K562 (cell line): ENCODE measurements around the gene CTSW. TPM values are rescaled to one million over a fixed set of nuclear protein-coding genes. Genes with fewer than 3 reads are reported as not detected.

ENCODE experiments used
- ATAC-seq: fragments of 200-7000 bp; cut with Tn5 transposase; 3 replicates; pipeline ENCODE4 v1.9.1; 2020; ENCODE audit warnings: moderate library complexity
- BruUV-seq: library from RNA; stranded (reverse); fragments of 400-500 nt; replicated peaks from 2 replicates; lab custom pipeline; 2021; lab: Mats Ljungman, UMichigan
- CTCF ChIA-PET: fragments of 300-600 bp; formaldehyde crosslinking; extraction: SDS; loops from one replicate; lab custom pipeline; 2021; ENCODE audit warnings: low intra/inter-chr PET ratio; lab: Yijun Ruan, JAX
- POLR2A ChIA-PET: fragments of 300-600, 350-650 bp; sonication (Branson Sonifier 250); formaldehyde crosslinking; extraction: SDS; loops from one replicate; lab custom pipeline; 2021; ENCODE audit warnings: antibody characterized with exemption, inconsistent platforms; lab: Yijun Ruan, JAX
- DNase-seq, 4 experiments: peaks; one replicate each; pipeline versions ENCODE4 v3.0.0 to v3.0.0-alpha.2; 2011 to 2018; ENCODE audit warnings: low spot score in 3 of 4, mixed read lengths in 3 of 4; ENCODE audit errors: extremely low read depth in 1 of 4
- FAIRE-seq: peaks from 2 replicates; lab custom pipeline; 2011; peaks lifted over from hg19 to GRCh38; lab: Jason Lieb, UNC
- H2AFZ ChIP-seq: 2 replicates; pipeline ENCODE4 v1.6.0; 2011; ENCODE audit warnings: low read depth, low read length, control low read depth, inconsistent platforms
- H3K27ac ChIP-seq: fragments of 200-600 bp; 3 replicates; pipeline ENCODE4 v1.8.0; 2011; ENCODE audit warnings: low read depth, mild to moderate bottlenecking, control low read depth, inconsistent platforms, low read length, moderate library complexity, mixed read lengths; ENCODE audit errors: extremely low read depth
- H3K27me3 ChIP-seq, 2 experiments: fragments of 300-600 bp in 1 of 2; 2 replicates in 1 of 2; 3 replicates in 1 of 2; pipeline versions ENCODE4 v1.6.0 to v1.8.0; 2011; ENCODE audit warnings: inconsistent platforms in 2 of 2, low read length in 2 of 2, mild to moderate bottlenecking in 1 of 2, mixed read lengths in 1 of 2, moderate library complexity in 1 of 2; ENCODE audit not compliant: control insufficient read depth in 2 of 2, insufficient read depth in 2 of 2
- H3K36me3 ChIP-seq: fragments of 300-600 bp; 3 replicates; pipeline ENCODE4 v1.8.0; 2011; ENCODE audit warnings: mild to moderate bottlenecking, low read length, inconsistent platforms; ENCODE audit not compliant: control insufficient read depth, insufficient read depth
- H3K4me1 ChIP-seq, 2 experiments: fragments of 200-600 bp in 1 of 2; replicated peaks in 1 of 2; 2 replicates in 1 of 2; 3 replicates in 1 of 2; pipeline versions ENCODE4 v1.5.1 to v1.8.0; 2011; ENCODE audit warnings: inconsistent platforms in 2 of 2, low read length in 2 of 2, mild to moderate bottlenecking in 1 of 2, mixed read lengths in 1 of 2, moderate library complexity in 1 of 2; ENCODE audit not compliant: control insufficient read depth in 2 of 2, insufficient read depth in 2 of 2
- H3K4me2 ChIP-seq: 2 replicates; pipeline ENCODE4 v1.6.1; 2011; ENCODE audit warnings: low read length, control low read depth, inconsistent platforms, mixed read lengths; ENCODE audit not compliant: insufficient read depth
- H3K4me3 ChIP-seq: fragments of 200-600 bp; sonication (generic), shearing (Covaris generic); 2 replicates; pipeline ENCODE4 v1.5.1; 2016; ENCODE audit warnings: control low read depth, inconsistent platforms
- H3K79me2 ChIP-seq: fragments of 200-600 bp; 3 replicates; pipeline ENCODE4 v1.8.0; 2011; ENCODE audit warnings: low read length, inconsistent platforms; ENCODE audit not compliant: control insufficient read depth, insufficient read depth
- H3K9ac ChIP-seq, 2 experiments: 2 replicates each; pipeline versions ENCODE4 v1.6.0 to v1.6.1; 2011; ENCODE audit warnings: low read depth in 2 of 2, low read length in 2 of 2, control low read depth in 1 of 2, inconsistent platforms in 1 of 2, mild to moderate bottlenecking in 1 of 2, mixed read lengths in 1 of 2; ENCODE audit not compliant: insufficient read depth in 1 of 2
- H3K9me1 ChIP-seq: one replicate; pipeline ENCODE4 v1.6.0; 2011; ENCODE audit warnings: inconsistent platforms, mild to moderate bottlenecking, low read length, moderate library complexity; ENCODE audit not compliant: control insufficient read depth, insufficient read depth
- H3K9me3 ChIP-seq: replicated peaks from 2 replicates; pipeline ENCODE4 v1.5.1; 2011; ENCODE audit warnings: low read depth, low read length, inconsistent platforms; ENCODE audit not compliant: control insufficient read depth, insufficient read depth
- H4K20me1 ChIP-seq: replicated peaks from 2 replicates; pipeline ENCODE4 v1.6.1; 2011; ENCODE audit warnings: low read length, inconsistent platforms, mixed read lengths; ENCODE audit not compliant: control insufficient read depth, insufficient read depth
- POLR2G ChIP-seq: fragments of 200-400 bp; formaldehyde crosslinking; IDR thresholded peaks from 2 replicates; pipeline ENCODE4 v1.6.1; 2017; ENCODE audit warnings: low read depth, mild to moderate bottlenecking, antibody characterized with exemption, low read length, moderate library complexity
- ZBTB8A ChIP-seq: fragments of 450-650 bp; IDR thresholded peaks from 2 replicates; pipeline ENCODE4 v1.6.1; 2018; ENCODE audit warnings: mild to moderate bottlenecking, moderate library complexity; ENCODE audit not compliant: partially characterized antibody
- WGBS: fragments of 100-300 bp; shearing (Covaris generic); methylation state at CpG from one replicate; pipeline ENCODE4 v1.1.6; 2016; ENCODE audit warnings: low coverage, mixed read lengths; ENCODE audit not compliant: insufficient coverage; ENCODE audit errors: missing lambda C conversion rate; 5-methylcytosine and 5-hydroxymethylcytosine counted together
- in situ Hi-C: fragments of 300-500 bp; cut with MboI; formaldehyde crosslinking; loops from 4 replicates; pipeline ENCODE4 v1.15.0; 2018; ENCODE audit warnings: inconsistent platforms, mixed read lengths
- intact Hi-C: fragments of 100-400 bp; cut with micrococcal nuclease; formaldehyde crosslinking; loops from 2 replicates; pipeline ENCODE4 v1.14.2; 2022
- polyA plus RNA-seq, 8 experiments: library from polyadenylated mRNA; depleted of rRNA in 4 of 8; stranded (reverse) in 5 of 8; unstranded in 3 of 8; fragments of >200 nt; fragmentation: Nextera tagmentation in 2 of 8; fragmentation: Illumina TruSeq in 1 of 8; extraction: Ambion mirVana in 2 of 8; extraction: Trizol in 1 of 8; gene quantifications; 2 replicates each; pipeline versions ENCODE4 v1.2.1 to v1.2.3, GENCODE V29; 2011 to 2014; ENCODE audit warnings: inconsistent platforms in 1 of 8, missing spikeins in 1 of 8
- total RNA-seq, 7 experiments: library from RNA; depleted of rRNA in 6 of 7; stranded (reverse); fragments of >200 nt in 6 of 7; fragmentation: Illumina TruSeq in 2 of 7; extraction: Trizol in 2 of 7; gene quantifications; 2 replicates each; pipeline versions ENCODE4 v1.2.1 to v1.2.3, GENCODE V29; 2011 to 2021; ENCODE audit warnings: low replicate concordance in 1 of 7

CTSW gene
- total and polyA plus RNA-seq, 9 of the 15 experiments (the other 6 are each of a cell fraction or from before 2014, with no cell fraction given): 0.04 TPM; not detected in 8

GRCh38 chr11:65871811-65872548 is 7.7 kb upstream of the CTSW start:
- FAIRE-seq: no peak
- intact Hi-C loops (no loop called here), in situ Hi-C loops (no loop called here)
- ChIA-PET CTCF (no interaction called here), POLR2A (interaction anchor here (0.5 to 8.2 kb wide), 12 partner anchors 9 to 219 kb away, joined by 3 to 151 read pairs (median 3); partner anchors contain the start of genes CCDC85B, CFL1, CTSW and FIBP)
- no peaks in the 10 kb centered on the region for H3K79me2 ChIP-seq
- no peaks in the 10 kb centered on the region for H4K20me1 ChIP-seq
- BruUV-seq: no TSS peak
- H2AFZ ChIP-seq: no peak overlapping the region
- no peak for DNase-seq
- H3K36me3 ChIP-seq: peaks cover 14% of the 10 kb centered on the region; the same call in 2 of the 3 replicates
- no peak overlapping the region for H3K4me2 ChIP-seq
- WGBS: 72% methylated on average over 15 of the region's 26 CpGs
- no peaks in the 10 kb centered on the region for H3K9me1 ChIP-seq
- H3K4me3 ChIP-seq: no peak overlapping the region
- ATAC-seq: no peak
- H3K9me3 ChIP-seq: no peaks in the 10 kb centered on the region
- peak overlapping the region in 1 of 2 experiments; percentile 81; a peak in 2 of 4 replicates for H3K9ac ChIP-seq
- peak overlapping the region; percentile 22; the same call in 1 of the 3 replicates for H3K27ac ChIP-seq
- H3K4me1 ChIP-seq: peaks cover 22 to 55% of the 10 kb centered on the region in 2 experiments
- no peaks in the 10 kb centered on the region for H3K27me3 ChIP-seq
- TF ChIP-seq POLR2G (peak; percentile 48), ZBTB8A (no peak)
- TF ChIP-seq, all 486 proteins: peak for 1
